Measurements from ENCODE around the gene PTPRS.

PTPRS gene

DNA sequence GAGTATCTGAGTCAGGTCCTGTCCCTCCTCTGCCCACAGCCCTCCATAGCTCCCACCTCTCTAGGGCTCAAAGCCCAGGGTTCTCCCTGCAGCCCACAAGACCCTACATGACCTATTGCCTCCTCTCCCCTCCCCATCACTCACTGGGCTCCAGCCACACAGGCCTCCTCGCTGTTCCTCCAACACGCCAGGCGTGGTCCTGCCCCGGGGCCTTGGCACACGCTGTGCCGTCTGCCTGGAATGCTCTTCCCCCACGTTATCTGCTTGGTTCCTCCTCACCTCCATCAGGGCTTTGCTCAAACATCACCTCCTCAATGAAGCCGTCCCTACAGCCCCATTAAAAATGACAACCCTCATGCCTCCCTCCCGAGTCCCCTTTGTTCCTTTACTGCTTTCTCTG, 21.1 kb downstream of the PTPRS start:
- Histone ChIP-seq H3K36me3 (ENCODE audit: insufficient read depth, low read length) (no peaks in the 10 kb centered on the region), H3K27ac (ENCODE audit: low read depth, low read length) (no peak overlapping the region), H3K4me3 (ENCODE audit: low read depth, low read length) (no peak overlapping the region), H3K4me1 (ENCODE audit: control insufficient read depth, insufficient read depth, low read length, unreplicated experiment) (peaks cover 5% of the 10 kb centered on the region), H2AFZ (ENCODE audit: low read length, unreplicated experiment) (no peak overlapping the region), H3K79me2 (ENCODE audit: control insufficient read depth, insufficient read depth, low read length, unreplicated experiment) (no peaks in the 10 kb centered on the region), H3K27me3 (ENCODE audit: insufficient read depth, low read length) (no peaks in the 10 kb centered on the region)

DNA sequence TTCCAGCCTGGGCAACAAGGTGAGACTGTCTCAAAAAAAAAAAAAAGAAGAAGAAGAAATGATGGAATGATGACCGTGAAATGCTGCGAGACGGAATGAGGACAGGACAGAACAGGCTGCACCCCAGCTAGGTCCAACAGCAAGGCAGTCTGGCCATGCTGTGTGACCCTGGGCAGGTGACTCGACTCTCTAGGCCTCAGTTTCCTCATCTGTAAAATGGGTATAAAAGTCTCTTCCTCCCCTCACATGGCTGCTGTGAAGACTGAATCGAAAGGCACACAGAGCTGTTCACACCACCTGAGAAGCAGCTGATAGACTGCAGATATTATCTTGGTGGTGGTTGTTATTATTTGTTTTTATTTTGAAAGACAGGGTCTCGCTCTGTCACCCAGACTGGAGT, 22.3 kb downstream of the PTPRS start:
- Histone ChIP-seq H3K4me1 (ENCODE audit: control insufficient read depth, insufficient read depth, low read length, unreplicated experiment) (peaks cover 5% of the 10 kb centered on the region), H3K79me2 (ENCODE audit: control insufficient read depth, insufficient read depth, low read length, unreplicated experiment) (no peaks in the 10 kb centered on the region), H3K4me3 (ENCODE audit: low read depth, low read length) (no peak overlapping the region)

DNA sequence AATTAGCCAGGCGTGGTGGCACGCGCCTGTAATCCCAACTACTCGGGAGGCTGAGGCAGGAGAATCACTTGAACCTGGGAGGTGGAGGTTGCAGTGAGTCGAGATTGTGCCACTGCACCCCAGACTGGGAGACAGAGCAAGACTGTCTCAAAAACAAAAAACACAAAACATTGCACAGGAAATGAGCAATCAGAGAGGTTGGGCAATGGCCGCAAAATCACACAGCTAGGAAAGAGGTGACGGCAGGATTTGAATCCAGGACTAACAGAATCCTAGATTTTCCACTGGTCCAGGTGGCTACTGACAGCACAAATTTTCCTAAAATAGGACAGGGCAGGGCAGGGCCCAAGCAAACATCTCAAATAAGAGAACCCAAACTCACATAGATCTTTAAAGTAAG, 23.3 kb downstream of the PTPRS start:
- Histone ChIP-seq H3K79me2 (ENCODE audit: control insufficient read depth, insufficient read depth, low read length, unreplicated experiment) (no peaks in the 10 kb centered on the region), H2AFZ (ENCODE audit: low read length, unreplicated experiment) (no peak overlapping the region), H3K36me3 (ENCODE audit: insufficient read depth, low read length) (no peaks in the 10 kb centered on the region), H3K4me1 (ENCODE audit: control insufficient read depth, insufficient read depth, low read length, unreplicated experiment) (peaks cover 5% of the 10 kb centered on the region), H3K27ac (ENCODE audit: low read depth, low read length) (no peak overlapping the region), H3K4me3 (ENCODE audit: low read depth, low read length) (no peak overlapping the region), H3K27me3 (ENCODE audit: insufficient read depth, low read length) (no peaks in the 10 kb centered on the region)

More for the DNA sequence above, 22.3 kb downstream of the PTPRS start:
- Histone ChIP-seq H3K27ac (ENCODE audit: low read depth, low read length) (no peak overlapping the region), H2AFZ (ENCODE audit: low read length, unreplicated experiment) (no peak overlapping the region), H3K36me3 (ENCODE audit: insufficient read depth, low read length) (no peaks in the 10 kb centered on the region), H3K27me3 (ENCODE audit: insufficient read depth, low read length) (no peaks in the 10 kb centered on the region)

DNA sequence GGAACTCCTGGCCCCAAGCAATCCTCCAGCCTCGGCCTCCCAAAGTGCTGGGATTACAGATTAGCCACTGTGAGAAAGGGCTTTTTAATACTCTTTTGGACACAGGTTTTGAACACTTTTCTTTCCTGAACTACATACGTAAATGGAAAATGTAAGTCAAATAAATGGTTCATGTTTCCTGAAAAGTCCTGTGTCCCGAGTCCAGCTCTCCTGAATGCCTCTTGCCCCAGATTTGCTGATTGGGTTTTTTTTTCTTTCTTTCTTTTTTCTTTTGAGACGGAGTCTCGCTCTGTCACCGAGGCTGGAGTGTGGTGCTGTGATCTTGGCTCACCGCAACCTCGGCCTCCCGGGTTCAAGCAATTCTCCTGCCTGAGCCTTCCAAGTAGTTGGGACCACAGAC, 24.5 kb downstream of the PTPRS start:
- Histone ChIP-seq H3K79me2 (ENCODE audit: control insufficient read depth, insufficient read depth, low read length, unreplicated experiment) (no peaks in the 10 kb centered on the region), H3K36me3 (ENCODE audit: insufficient read depth, low read length) (no peaks in the 10 kb centered on the region), H3K4me3 (ENCODE audit: low read depth, low read length) (no peak overlapping the region), H3K27me3 (ENCODE audit: insufficient read depth, low read length) (no peaks in the 10 kb centered on the region), H2AFZ (ENCODE audit: low read length, unreplicated experiment) (no peak overlapping the region), H3K27ac (ENCODE audit: low read depth, low read length) (no peak overlapping the region), H3K4me1 (ENCODE audit: control insufficient read depth, insufficient read depth, low read length, unreplicated experiment) (peaks cover 5% of the 10 kb centered on the region)

DNA sequence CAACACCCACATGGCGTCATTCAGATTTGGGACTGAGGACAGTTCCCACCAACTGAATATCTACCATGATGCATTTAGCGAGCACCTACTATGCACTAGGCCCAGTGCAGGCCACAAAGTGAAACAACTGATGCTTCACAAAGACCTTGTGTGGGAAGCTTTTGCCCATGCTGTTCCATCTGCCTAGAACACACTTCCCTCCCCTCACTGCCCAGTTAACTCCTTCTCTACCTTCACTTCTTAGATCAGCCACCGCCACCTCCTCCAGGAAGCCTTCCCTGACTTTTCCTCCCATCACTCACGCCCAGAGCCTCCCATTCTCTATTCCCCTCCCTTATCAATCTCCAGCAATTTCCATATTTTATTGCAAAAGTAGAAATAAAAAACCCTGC, 25.7 kb downstream of the PTPRS start:
- Histone ChIP-seq H3K79me2 (ENCODE audit: control insufficient read depth, insufficient read depth, low read length, unreplicated experiment) (no peaks in the 10 kb centered on the region), H3K27me3 (ENCODE audit: insufficient read depth, low read length) (no peaks in the 10 kb centered on the region), H3K4me3 (ENCODE audit: low read depth, low read length) (no peak overlapping the region), H2AFZ (ENCODE audit: low read length, unreplicated experiment) (no peak overlapping the region), H3K27ac (ENCODE audit: low read depth, low read length) (no peak overlapping the region), H3K36me3 (ENCODE audit: insufficient read depth, low read length) (no peaks in the 10 kb centered on the region), H3K4me1 (ENCODE audit: control insufficient read depth, insufficient read depth, low read length, unreplicated experiment) (peaks cover 5% of the 10 kb centered on the region)

DNA sequence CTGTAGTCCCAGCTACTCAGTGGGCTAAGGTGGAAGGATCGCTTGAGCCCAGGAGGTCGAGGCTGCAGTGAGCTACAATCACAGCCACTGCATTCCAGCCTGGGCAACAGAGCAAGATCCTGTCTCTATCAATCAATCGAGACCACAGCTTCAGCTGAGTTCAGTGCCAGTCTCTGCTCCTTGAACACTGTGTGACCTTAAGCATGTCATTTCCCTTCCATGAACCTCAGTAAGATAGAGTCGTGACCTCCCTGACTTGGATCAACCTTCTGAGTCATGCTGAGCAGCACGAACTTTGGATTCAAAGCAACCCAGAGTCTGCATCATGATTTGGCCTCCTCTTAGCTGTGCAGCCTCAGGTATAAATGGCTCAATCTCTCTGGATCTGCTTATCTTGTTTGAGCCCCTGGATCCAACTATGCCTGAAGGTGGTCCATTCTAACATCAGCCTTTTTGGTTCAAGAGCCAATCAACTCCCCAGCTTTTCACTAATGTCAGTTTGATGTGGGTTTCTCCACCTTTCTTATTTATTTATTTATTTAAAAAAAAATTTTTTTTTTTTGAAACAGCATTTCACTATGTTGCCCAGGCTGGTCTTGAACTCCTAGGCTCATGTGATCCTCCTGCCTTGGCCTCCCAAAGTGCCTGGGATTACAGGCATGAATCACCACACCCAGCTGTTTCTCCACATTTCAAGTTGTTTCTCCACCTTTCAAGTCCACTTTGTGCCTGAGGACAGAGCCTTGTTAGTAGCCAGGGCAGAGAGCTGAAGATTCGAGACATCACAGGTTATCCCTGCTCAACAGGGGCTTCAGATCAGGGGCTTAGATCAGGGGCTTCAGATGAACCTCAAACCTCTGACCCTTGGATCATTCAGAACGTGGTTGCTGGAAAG, 26.4 kb downstream of the PTPRS start:
- no peak overlapping the region for H2AFZ ChIP-seq (ENCODE audit: low read length, unreplicated experiment)
- H3K4me1 ChIP-seq (ENCODE audit: control insufficient read depth, insufficient read depth, low read length, unreplicated experiment) = peaks cover 5% of the 10 kb centered on the region
- H3K27me3 ChIP-seq (ENCODE audit: insufficient read depth, low read length) = no peaks in the 10 kb centered on the region
- H3K79me2 ChIP-seq (ENCODE audit: control insufficient read depth, insufficient read depth, low read length, unreplicated experiment) = no peaks in the 10 kb centered on the region
- H3K27ac ChIP-seq (ENCODE audit: low read depth, low read length) = no peak overlapping the region
- no peak overlapping the region for H3K4me3 ChIP-seq (ENCODE audit: low read depth, low read length)
- H3K36me3 ChIP-seq (ENCODE audit: insufficient read depth, low read length) = no peaks in the 10 kb centered on the region

DNA sequence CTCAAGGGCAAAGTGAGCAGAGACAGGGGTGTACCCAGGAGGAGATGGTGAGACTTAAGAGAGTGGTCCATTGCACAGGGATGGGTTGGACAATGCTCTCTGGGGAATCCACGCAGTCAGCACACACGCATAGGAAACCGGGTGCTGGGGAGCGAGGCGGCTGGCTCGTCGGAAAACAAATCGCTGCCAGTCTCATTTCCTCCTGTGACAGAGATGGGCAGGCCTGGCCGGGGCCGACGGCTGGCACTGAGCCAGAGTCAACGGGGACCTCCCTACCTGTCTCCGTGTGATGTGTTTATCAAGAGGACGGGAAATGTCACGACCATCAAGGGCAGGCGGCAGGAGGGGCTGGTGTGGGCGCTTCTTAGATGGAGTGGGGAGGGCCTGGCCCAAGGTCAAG, 27.3 kb downstream of the PTPRS start:
- H3K27me3 ChIP-seq (ENCODE audit: insufficient read depth, low read length) = no peaks in the 10 kb centered on the region
- no peak overlapping the region for H3K4me3 ChIP-seq (ENCODE audit: low read depth, low read length)
- H3K79me2 ChIP-seq (ENCODE audit: control insufficient read depth, insufficient read depth, low read length, unreplicated experiment) = no peaks in the 10 kb centered on the region
- H3K27ac ChIP-seq (ENCODE audit: low read depth, low read length) = no peak overlapping the region
- H2AFZ ChIP-seq (ENCODE audit: low read length, unreplicated experiment) = no peak overlapping the region
- H3K36me3 ChIP-seq (ENCODE audit: insufficient read depth, low read length) = no peaks in the 10 kb centered on the region
- H3K4me1 ChIP-seq (ENCODE audit: control insufficient read depth, insufficient read depth, low read length, unreplicated experiment) = peaks cover 8% of the 10 kb centered on the region

DNA sequence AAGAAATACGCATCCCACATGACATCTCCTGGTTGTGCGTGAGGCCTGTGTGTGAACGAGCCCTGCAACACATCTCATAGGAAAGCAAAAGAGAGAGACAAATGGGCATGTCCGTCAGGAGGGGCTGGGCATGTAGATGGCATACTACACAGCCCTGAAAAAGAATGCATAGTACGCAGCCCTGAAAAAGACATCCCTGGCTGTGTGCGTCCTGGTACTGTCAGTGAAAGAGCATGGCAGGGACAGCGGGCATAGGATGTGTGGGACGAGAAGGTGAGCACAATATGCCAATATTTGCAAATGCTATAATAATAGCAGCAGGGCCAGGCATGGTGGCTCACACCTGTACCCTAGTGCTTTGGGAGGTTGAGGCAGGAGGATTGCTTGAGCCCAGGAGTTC, 28.6 kb downstream of the PTPRS start:
- no peak overlapping the region for H2AFZ ChIP-seq (ENCODE audit: low read length, unreplicated experiment)
- H3K27me3 ChIP-seq (ENCODE audit: insufficient read depth, low read length) = no peaks in the 10 kb centered on the region
- no peaks in the 10 kb centered on the region for H3K36me3 ChIP-seq (ENCODE audit: insufficient read depth, low read length)
- H3K4me3 ChIP-seq (ENCODE audit: low read depth, low read length) = no peak overlapping the region
- no peak overlapping the region for H3K27ac ChIP-seq (ENCODE audit: low read depth, low read length)
- peaks cover 11% of the 10 kb centered on the region for H3K4me1 ChIP-seq (ENCODE audit: control insufficient read depth, insufficient read depth, low read length, unreplicated experiment)
- H3K79me2 ChIP-seq (ENCODE audit: control insufficient read depth, insufficient read depth, low read length, unreplicated experiment) = no peaks in the 10 kb centered on the region

DNA sequence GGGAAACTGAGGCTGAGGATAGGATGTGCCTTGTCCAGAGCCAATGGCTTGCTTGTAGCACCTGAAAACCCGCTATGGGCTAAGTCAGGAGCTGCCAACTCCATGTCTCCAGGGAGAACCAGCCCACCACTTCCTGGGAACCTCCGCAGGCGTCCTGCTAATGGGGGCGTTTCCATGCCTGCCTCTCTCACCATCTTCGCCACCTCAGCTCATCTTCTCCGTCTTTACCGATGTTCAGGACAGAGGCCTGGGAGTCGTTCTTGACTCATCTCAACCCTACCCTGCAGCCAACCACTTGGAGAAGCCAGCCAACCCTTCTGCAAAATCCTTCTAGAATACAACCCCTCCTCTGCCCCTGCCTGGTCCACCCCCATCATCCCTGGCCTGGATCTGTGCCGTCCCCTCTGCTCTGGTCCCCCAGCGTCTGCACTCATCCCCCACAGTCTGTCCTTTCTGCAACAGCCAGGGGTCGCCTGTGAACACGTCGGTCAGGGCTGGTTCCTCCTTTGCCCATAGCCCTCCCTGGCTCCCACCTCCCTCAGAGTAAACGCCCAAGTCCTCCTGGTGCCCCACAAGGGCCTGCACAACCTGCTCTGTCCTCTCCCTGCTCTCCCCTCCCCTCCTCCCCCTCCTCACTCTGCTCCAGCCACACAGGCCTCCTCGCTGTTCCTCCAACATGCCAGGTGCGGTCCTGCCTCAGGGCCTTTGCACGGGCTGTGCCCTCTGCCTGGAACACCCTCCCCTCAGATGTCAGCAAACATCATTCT, 31.0 kb downstream of the PTPRS start:
- Histone ChIP-seq H3K27ac (ENCODE audit: low read depth, low read length) (no peak overlapping the region), H3K4me3 (ENCODE audit: low read depth, low read length) (no peak overlapping the region), H3K79me2 (ENCODE audit: control insufficient read depth, insufficient read depth, low read length, unreplicated experiment) (no peaks in the 10 kb centered on the region), H3K36me3 (ENCODE audit: insufficient read depth, low read length) (no peaks in the 10 kb centered on the region), H3K4me1 (ENCODE audit: control insufficient read depth, insufficient read depth, low read length, unreplicated experiment) (peaks cover 8% of the 10 kb centered on the region), H3K27me3 (ENCODE audit: insufficient read depth, low read length) (no peaks in the 10 kb centered on the region), H2AFZ (ENCODE audit: low read length, unreplicated experiment) (no peak overlapping the region)

DNA sequence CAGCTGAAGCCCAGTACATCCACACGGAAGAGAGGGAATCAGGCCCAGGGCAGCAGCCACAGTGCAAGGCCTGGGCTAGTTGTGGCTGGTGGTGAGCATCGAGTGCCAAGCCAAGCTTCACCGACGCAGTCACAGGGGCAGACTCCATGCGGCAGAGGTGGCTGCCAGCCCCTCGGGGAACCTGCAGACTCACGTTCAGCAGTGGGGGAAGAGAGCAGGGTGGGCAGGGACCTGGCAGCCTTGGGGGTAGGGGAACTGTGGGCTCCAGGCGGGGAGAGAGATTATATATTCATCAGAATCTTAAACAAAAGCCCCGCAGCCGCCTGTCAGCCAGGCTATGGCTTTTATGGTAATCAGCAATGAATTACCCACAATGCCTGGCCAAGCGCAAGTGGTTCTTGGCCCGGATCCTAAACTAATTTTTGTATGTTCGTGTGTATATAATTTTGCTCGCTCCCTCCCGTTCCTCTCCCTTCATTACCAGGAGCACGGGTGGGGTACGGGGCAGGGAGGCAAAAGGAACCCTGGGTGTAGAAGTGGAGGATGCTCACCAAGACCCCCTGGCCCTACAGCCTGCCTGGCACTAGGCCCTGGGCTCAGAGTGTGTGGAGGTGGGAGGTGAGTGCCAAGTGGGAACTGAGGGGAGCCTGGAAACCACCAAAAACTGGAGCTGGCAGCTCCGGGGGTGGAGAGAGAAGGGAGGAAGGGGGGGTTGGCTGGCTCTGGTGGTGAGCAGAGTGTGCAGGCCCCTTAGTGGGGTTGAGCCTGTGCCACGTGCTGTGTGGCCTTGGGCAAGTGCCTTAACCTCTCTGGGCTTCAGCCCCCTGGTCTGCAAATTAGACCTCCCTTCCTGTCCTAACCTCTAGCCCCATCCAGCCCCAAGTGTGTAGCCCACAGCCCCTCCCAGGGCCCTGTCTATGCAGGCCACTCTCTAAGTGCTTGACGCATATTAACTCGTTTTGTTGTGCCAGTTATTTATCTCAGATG, 31.9 kb downstream of the PTPRS start:
- H3K4me3 ChIP-seq (ENCODE audit: low read depth, low read length) = peak overlapping the region; percentile 72
- H3K4me1 ChIP-seq (ENCODE audit: control insufficient read depth, insufficient read depth, low read length, unreplicated experiment) = peaks cover 7% of the 10 kb centered on the region
- no peaks in the 10 kb centered on the region for H3K36me3 ChIP-seq (ENCODE audit: insufficient read depth, low read length)
- peak overlapping the region; percentile 89 for H2AFZ ChIP-seq (ENCODE audit: low read length, unreplicated experiment)
- H3K79me2 ChIP-seq (ENCODE audit: control insufficient read depth, insufficient read depth, low read length, unreplicated experiment) = no peaks in the 10 kb centered on the region
- no peaks in the 10 kb centered on the region for H3K27me3 ChIP-seq (ENCODE audit: insufficient read depth, low read length)
- peak overlapping the region; percentile 93 for H3K27ac ChIP-seq (ENCODE audit: low read depth, low read length)
